Mucosa of rectum (tissue), 2 donors: ENCODE measurements around the gene CHRNA1.

ENCODE experiments used
- H3K27ac ChIP-seq, 2 donors: one replicate each; pipeline ENCODE4 v1.7.0; 2013; ENCODE audit warnings: inconsistent platforms in 2 of 2, low read depth in 2 of 2, low read length in 2 of 2
- H3K27me3 ChIP-seq, 2 donors: one replicate each; pipeline ENCODE4 v1.7.0; 2013; ENCODE audit warnings: low read length in 2 of 2; ENCODE audit not compliant: control insufficient read depth in 2 of 2, insufficient read depth in 2 of 2
- H3K36me3 ChIP-seq, 2 donors: one replicate each; pipeline ENCODE4 v1.7.0; 2013; ENCODE audit warnings: low read length in 2 of 2; ENCODE audit not compliant: control insufficient read depth in 2 of 2, insufficient read depth in 2 of 2
- H3K4me1 ChIP-seq, 2 donors: one replicate each; pipeline ENCODE4 v1.7.0; 2013; ENCODE audit warnings: low read length in 2 of 2, mild to moderate bottlenecking in 1 of 2; ENCODE audit not compliant: control insufficient read depth in 2 of 2, insufficient read depth in 2 of 2
- H3K4me3 ChIP-seq, 2 donors: one replicate each; pipeline ENCODE4 v1.7.0; 2013; ENCODE audit warnings: low read length in 2 of 2
- H3K9ac ChIP-seq, 2 donors: one replicate each; pipeline ENCODE4 v1.7.0; 2013; ENCODE audit warnings: low read length in 2 of 2, low read depth in 1 of 2, mild to moderate bottlenecking in 1 of 2
- H3K9me3 ChIP-seq, 2 donors: one replicate each; pipeline ENCODE4 v1.7.0; 2013; ENCODE audit warnings: low read length in 2 of 2; ENCODE audit not compliant: control insufficient read depth in 2 of 2
- donor health status: healthy.
- donor health status: Normal muscosa, but diverticular disease.

Gene CHRNA1

GRCh38 chr2:174781996-174782395 lies 17.7 kb upstream of the CHRNA1 start:
- Histone ChIP-seq H3K9ac (no peak overlapping the region), H3K36me3 (no peaks in the 10 kb centered on the region), H3K27ac (no peak overlapping the region), H3K9me3 (no peaks in the 10 kb centered on the region), H3K27me3 (no peaks in the 10 kb centered on the region), H3K4me1 (no peaks in the 10 kb centered on the region), H3K4me3 (no peak overlapping the region)

- no peak overlapping the region for H3K4me3 ChIP-seq
- H3K27ac ChIP-seq: no peak overlapping the region
Measured at GRCh38 chr2:174781298-174781697, 17.0 kb upstream of the CHRNA1 start.

GRCh38 chr2:174780856-174781255 lies 16.6 kb upstream of the CHRNA1 start:
- H3K36me3 ChIP-seq: no peaks in the 10 kb centered on the region
- H3K27me3 ChIP-seq: no peaks in the 10 kb centered on the region
- H3K9ac ChIP-seq: no peak overlapping the region
- H3K4me3 ChIP-seq: no peak overlapping the region
- no peaks in the 10 kb centered on the region for H3K4me1 ChIP-seq
- H3K9me3 ChIP-seq: no peaks in the 10 kb centered on the region
- no peak overlapping the region for H3K27ac ChIP-seq

More at GRCh38 chr2:174781298-174781697, 17.0 kb upstream of the CHRNA1 start:
- no peak overlapping the region for H3K9ac ChIP-seq
- no peaks in the 10 kb centered on the region for H3K27me3 ChIP-seq
- H3K9me3 ChIP-seq: no peaks in the 10 kb centered on the region
- no peaks in the 10 kb centered on the region for H3K36me3 ChIP-seq
- no peaks in the 10 kb centered on the region for H3K4me1 ChIP-seq

- H3K4me1 ChIP-seq: no peaks in the 10 kb centered on the region
- H3K27ac ChIP-seq: no peak overlapping the region
- H3K4me3 ChIP-seq: no peak overlapping the region
- no peaks in the 10 kb centered on the region for H3K36me3 ChIP-seq
- H3K27me3 ChIP-seq: no peaks in the 10 kb centered on the region
- no peak overlapping the region for H3K9ac ChIP-seq
- no peaks in the 10 kb centered on the region for H3K9me3 ChIP-seq
Measured at GRCh38 chr2:174780191-174780840, 16.0 kb upstream of the CHRNA1 start.

- Histone ChIP-seq H3K27me3 (no peaks in the 10 kb centered on the region), H3K36me3 (no peaks in the 10 kb centered on the region), H3K9me3 (no peaks in the 10 kb centered on the region), H3K4me3 (no peak overlapping the region), H3K4me1 (no peaks in the 10 kb centered on the region), H3K27ac (no peak overlapping the region), H3K9ac (no peak overlapping the region)
Measured at GRCh38 chr2:174779361-174779928, 15.2 kb upstream of the CHRNA1 start.

GRCh38 chr2:174778085-174778981 lies 14.1 kb upstream of the CHRNA1 start:
- no peaks in the 10 kb centered on the region for H3K27me3 ChIP-seq
- no peaks in the 10 kb centered on the region for H3K9me3 ChIP-seq
- no peaks in the 10 kb centered on the region for H3K4me1 ChIP-seq
- no peak overlapping the region for H3K9ac ChIP-seq
- H3K27ac ChIP-seq: no peak overlapping the region
- H3K4me3 ChIP-seq: no peak overlapping the region
- H3K36me3 ChIP-seq: no peaks in the 10 kb centered on the region

- no peak overlapping the region for H3K9ac ChIP-seq
- no peak overlapping the region for H3K4me3 ChIP-seq
- H3K27ac ChIP-seq: no peak overlapping the region
- H3K9me3 ChIP-seq: no peaks in the 10 kb centered on the region
- H3K4me1 ChIP-seq: no peaks in the 10 kb centered on the region
- H3K36me3 ChIP-seq: no peaks in the 10 kb centered on the region
- H3K27me3 ChIP-seq: no peaks in the 10 kb centered on the region
Measured at GRCh38 chr2:174777347-174778084, 13.2 kb upstream of the CHRNA1 start.

GRCh38 chr2:174776675-174777074 lies 12.4 kb upstream of the CHRNA1 start:
- no peak overlapping the region for H3K9ac ChIP-seq
- H3K9me3 ChIP-seq: no peaks in the 10 kb centered on the region
- no peak overlapping the region for H3K27ac ChIP-seq
- H3K27me3 ChIP-seq: no peaks in the 10 kb centered on the region
- no peak overlapping the region for H3K4me3 ChIP-seq
- H3K4me1 ChIP-seq: no peaks in the 10 kb centered on the region
- H3K36me3 ChIP-seq: no peaks in the 10 kb centered on the region

GRCh38 chr2:174776223-174776622 lies 12.0 kb upstream of the CHRNA1 start:
- Histone ChIP-seq H3K4me1 (no peaks in the 10 kb centered on the region), H3K27me3 (no peaks in the 10 kb centered on the region), H3K9ac (no peak overlapping the region), H3K36me3 (no peaks in the 10 kb centered on the region), H3K27ac (no peak overlapping the region), H3K9me3 (no peaks in the 10 kb centered on the region), H3K4me3 (no peak overlapping the region)

GRCh38 chr2:174775571-174775980 lies 11.3 kb upstream of the CHRNA1 start:
- Histone ChIP-seq H3K4me1 (no peaks in the 10 kb centered on the region), H3K27ac (no peak overlapping the region), H3K36me3 (no peaks in the 10 kb centered on the region), H3K9me3 (no peaks in the 10 kb centered on the region), H3K9ac (no peak overlapping the region), H3K27me3 (no peaks in the 10 kb centered on the region), H3K4me3 (no peak overlapping the region)
